CD4-positive, alpha-beta T cell (primary cell): ENCODE data around the gene SLC12A3. TPM values are rescaled to one million over a fixed set of nuclear protein-coding genes. Genes with fewer than 3 reads are reported as not detected.
A peak's percentile ranks its signal among the peaks of the same experiment; 100 is the strongest.

Experiments used
- ATAC-seq: fragments of 200-7000 bp; cut with Tn5 transposase; one replicate; pipeline ENCODE4 v1.10.0; 2022; ENCODE audit warnings: mild to moderate bottlenecking; ENCODE audit not compliant: poor library complexity
- CTCF ChIA-PET: fragments of 350-600 bp; sonication (Branson Sonifier 250); formaldehyde crosslinking; loops from one replicate; lab custom pipeline; 2021; ENCODE audit warnings: antibody characterized with exemption, inconsistent platforms; lab: Charles Lee
- POLR2A ChIA-PET: fragments of 350-600 bp; sonication (Branson Sonifier 250); formaldehyde crosslinking; loops from one replicate; lab custom pipeline; 2021; ENCODE audit warnings: antibody characterized with exemption, inconsistent platforms; lab: Charles Lee
- DNase-seq, 14 experiments: peaks; one replicate each; pipeline ENCODE4 v3.0.0-alpha.2; 2013 to 2020; ENCODE audit warnings: mixed read lengths in 2 of 14
- H3K27ac ChIP-seq, 2 donors: one replicate each; pipeline versions ENCODE4 v1.5.1 to v1.7.0; 2013; ENCODE audit warnings: low read length in 2 of 2, low read depth in 1 of 2, mild to moderate bottlenecking in 1 of 2
- H3K27me3 ChIP-seq, 2 experiments: 1 replicate in 1 of 2; 2 replicates in 1 of 2; pipeline versions ENCODE4 v1.6.1 to v1.7.0; 2013; ENCODE audit warnings: low read length in 2 of 2, control low read depth in 1 of 2, mild to moderate bottlenecking in 1 of 2, moderate library complexity in 1 of 2; ENCODE audit not compliant: insufficient read depth in 2 of 2, control insufficient read depth in 1 of 2
- H3K36me3 ChIP-seq: one replicate; pipeline ENCODE4 v1.6.1; 2013; ENCODE audit warnings: low read length, control low read depth; ENCODE audit not compliant: insufficient read depth
- H3K4me1 ChIP-seq: one replicate; pipeline ENCODE4 v1.6.1; 2013; ENCODE audit warnings: low read length, control low read depth; ENCODE audit not compliant: insufficient read depth
- H3K4me3 ChIP-seq: one replicate; pipeline ENCODE4 v1.5.1; 2013; ENCODE audit warnings: mild to moderate bottlenecking, low read length, moderate library complexity
- H3K9me3 ChIP-seq, 2 experiments: 1 replicate in 1 of 2; 2 replicates in 1 of 2; pipeline versions ENCODE4 v1.6.1 to v1.7.0; 2013; ENCODE audit warnings: low read length in 2 of 2, mild to moderate bottlenecking in 2 of 2, control low read depth in 1 of 2, moderate library complexity in 1 of 2; ENCODE audit not compliant: control insufficient read depth in 1 of 2, insufficient read depth in 1 of 2
- H3K27ac Mint-ChIP-seq: one replicate; pipeline ENCODE4 v1.8.0; 2020; ENCODE audit warnings: mixed read lengths
- H3K27me3 Mint-ChIP-seq: one replicate; pipeline ENCODE4 v1.8.0; 2021; ENCODE audit warnings: mixed read lengths
- H3K36me3 Mint-ChIP-seq: one replicate; pipeline ENCODE4 v1.8.0; 2021; ENCODE audit warnings: low read depth, mixed read lengths
- H3K4me1 Mint-ChIP-seq: one replicate; pipeline ENCODE4 v1.8.0; 2021; ENCODE audit warnings: low read depth, mixed read lengths
- H3K4me3 Mint-ChIP-seq: one replicate; pipeline ENCODE4 v1.8.0; 2020; ENCODE audit warnings: mild to moderate bottlenecking, mixed read lengths
- H3K9me3 Mint-ChIP-seq: one replicate; pipeline ENCODE4 v1.8.0; 2020; ENCODE audit warnings: mixed read lengths
- intact Hi-C, 2 experiments: fragments of 100-400 bp; cut with DNase I in 1 of 2; cut with micrococcal nuclease in 1 of 2; formaldehyde crosslinking; loops; one replicate each; pipeline versions ENCODE4 v1.15.1 to v1.9.0; 2023 to 2025; cut with DNase I, micrococcal nuclease
- total RNA-seq, 174 experiments: library from RNA in 2 of 174; stranded (reverse) in 2 of 174; gene quantifications; one replicate each; pipeline ENCODE4 v1.2.3 and lab custom pipeline; 2021 to 2026
- TF ChIP-seq, protein P1 (sequence below): fragments of 200-600 bp; IDR thresholded peaks from one replicate; pipeline ENCODE4 v1.8.0; 2022; ENCODE audit warnings: antibody characterized with exemption, mild to moderate bottlenecking

SLC12A3 gene
- total RNA-seq, 2 experiments from 2014 or later, result not detected

DNA sequence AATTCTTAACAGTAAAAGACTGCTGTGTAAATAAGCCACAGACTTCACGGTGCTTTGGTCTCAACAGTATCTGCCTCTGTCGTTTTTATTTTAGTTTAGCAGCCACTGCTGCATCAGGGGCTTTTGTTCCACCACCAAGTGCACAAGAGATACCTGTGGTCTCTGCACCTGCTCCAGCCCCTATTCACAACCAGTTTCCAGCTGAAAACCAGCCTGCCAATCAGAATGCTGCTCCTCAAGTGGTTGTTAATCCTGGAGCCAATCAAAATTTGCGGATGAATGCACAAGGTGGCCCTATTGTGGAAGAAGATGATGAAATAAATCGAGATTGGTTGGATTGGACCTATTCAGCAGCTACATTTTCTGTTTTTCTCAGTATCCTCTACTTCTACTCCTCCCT is 74.8 kb downstream of the SLC12A3 start:
- Mint-ChIP-seq H3K4me1 (peaks cover 46% of the 10 kb centered on the region), H3K27ac (peak overlapping the region; percentile 80), H3K9me3 (no peaks in the 10 kb centered on the region), H3K27me3 (no peaks in the 10 kb centered on the region), H3K36me3 (peaks cover 97% of the 10 kb centered on the region), H3K4me3 (no peak overlapping the region)
- Histone ChIP-seq H3K4me3 (no peak overlapping the region), H3K4me1 (peaks cover 30% of the 10 kb centered on the region), H3K9me3 (no peaks in the 10 kb centered on the region), H3K27ac (no peak overlapping the region), H3K36me3 (peaks cover 96% of the 10 kb centered on the region), H3K27me3 (no peaks in the 10 kb centered on the region)
- ChIA-PET POLR2A (interaction anchor here (1.2 kb wide), 1 partner anchor 8 kb away, joined by 4 read pairs; the partner anchor contains the start of gene HERPUD1), CTCF (no interaction called here)
- TF ChIP-seq, protein P1, sequence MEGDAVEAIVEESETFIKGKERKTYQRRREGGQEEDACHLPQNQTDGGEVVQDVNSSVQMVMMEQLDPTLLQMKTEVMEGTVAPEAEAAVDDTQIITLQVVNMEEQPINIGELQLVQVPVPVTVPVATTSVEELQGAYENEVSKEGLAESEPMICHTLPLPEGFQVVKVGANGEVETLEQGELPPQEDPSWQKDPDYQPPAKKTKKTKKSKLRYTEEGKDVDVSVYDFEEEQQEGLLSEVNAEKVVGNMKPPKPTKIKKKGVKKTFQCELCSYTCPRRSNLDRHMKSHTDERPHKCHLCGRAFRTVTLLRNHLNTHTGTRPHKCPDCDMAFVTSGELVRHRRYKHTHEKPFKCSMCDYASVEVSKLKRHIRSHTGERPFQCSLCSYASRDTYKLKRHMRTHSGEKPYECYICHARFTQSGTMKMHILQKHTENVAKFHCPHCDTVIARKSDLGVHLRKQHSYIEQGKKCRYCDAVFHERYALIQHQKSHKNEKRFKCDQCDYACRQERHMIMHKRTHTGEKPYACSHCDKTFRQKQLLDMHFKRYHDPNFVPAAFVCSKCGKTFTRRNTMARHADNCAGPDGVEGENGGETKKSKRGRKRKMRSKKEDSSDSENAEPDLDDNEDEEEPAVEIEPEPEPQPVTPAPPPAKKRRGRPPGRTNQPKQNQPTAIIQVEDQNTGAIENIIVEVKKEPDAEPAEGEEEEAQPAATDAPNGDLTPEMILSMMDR, result no peak
- DNase-seq (no peak), ATAC-seq (no peak)
- intact Hi-C loops, result loop anchor here in 1 of 2 experiments (10.0 kb wide), 4 partner anchors 215 to 795 kb away; partner anchors contain the start of genes KATNB1, POLR2C, PSME3IP1 and RSPRY1

DNA sequence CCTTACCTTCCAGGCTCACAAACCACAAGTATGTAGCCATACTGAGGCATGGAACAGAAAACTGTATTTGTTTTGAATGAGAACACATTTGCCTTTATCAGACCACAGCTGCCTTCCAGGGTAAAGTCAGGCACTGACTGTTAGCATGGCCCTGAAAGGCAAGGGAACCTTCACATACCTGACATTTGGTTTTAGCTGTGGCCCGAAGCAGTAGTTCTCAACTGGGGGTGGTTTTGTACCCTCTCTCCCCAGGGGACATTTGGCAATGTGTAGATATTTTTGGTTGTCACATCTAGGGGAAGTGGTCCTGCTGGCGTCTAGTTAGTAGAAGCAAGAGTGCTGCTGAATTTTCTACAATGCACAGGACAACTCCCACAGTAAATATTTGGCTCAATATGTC is 76.1 kb downstream of the SLC12A3 start:
- ATAC-seq (no peak), DNase-seq (no peak)
- H3K36me3 ChIP-seq, result peaks cover 94% of the 10 kb centered on the region
- intact Hi-C loops, result no loop called here
- H3K4me3 ChIP-seq, result no peak overlapping the region
- Mint-ChIP-seq H3K9me3 (no peaks in the 10 kb centered on the region), H3K27ac (no peak overlapping the region), H3K27me3 (no peaks in the 10 kb centered on the region), H3K4me3 (no peak overlapping the region), H3K4me1 (peaks cover 34% of the 10 kb centered on the region), H3K36me3 (peaks cover 88% of the 10 kb centered on the region)
- ChIA-PET POLR2A (interaction anchor here (0.7 to 7.5 kb wide), 4 partner anchors 8 to 100 kb away, joined by 3 to 51 read pairs (median 3); partner anchors contain the start of gene HERPUD1), CTCF (no interaction called here)
- TF ChIP-seq, protein P1, result no peak
- H3K27me3 ChIP-seq, result no peaks in the 10 kb centered on the region
- H3K4me1 ChIP-seq, result peaks cover 22% of the 10 kb centered on the region
- H3K9me3 ChIP-seq, result no peaks in the 10 kb centered on the region
- no peak overlapping the region for H3K27ac ChIP-seq

DNA sequence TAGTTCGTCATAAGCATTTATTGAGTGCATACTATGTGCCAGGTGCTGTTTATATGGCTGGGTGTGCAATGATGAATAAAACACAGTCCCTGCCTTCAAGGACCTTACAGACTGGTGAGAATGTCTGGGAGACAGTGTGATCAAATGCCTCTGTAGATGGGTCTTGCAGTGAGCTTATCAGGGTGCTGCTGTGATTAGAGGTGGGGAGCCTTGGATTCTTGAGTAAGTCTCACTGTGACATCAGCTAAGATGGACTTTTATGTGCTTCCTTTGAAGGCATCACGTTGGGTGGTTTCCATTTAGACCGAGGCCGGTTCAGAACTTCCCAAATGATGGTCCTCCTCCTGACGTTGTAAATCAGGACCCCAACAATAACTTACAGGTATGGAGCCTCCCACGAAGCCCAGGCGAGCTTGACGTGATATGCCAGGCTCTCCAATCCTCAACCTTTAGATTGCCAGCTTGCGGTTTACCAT is 76.9 kb downstream of the SLC12A3 start:
- Histone ChIP-seq H3K9me3 (no peaks in the 10 kb centered on the region), H3K27me3 (no peaks in the 10 kb centered on the region), H3K27ac (no peak overlapping the region), H3K36me3 (peaks cover 87% of the 10 kb centered on the region), H3K4me3 (no peak overlapping the region), H3K4me1 (peaks cover 22% of the 10 kb centered on the region)
- Mint-ChIP-seq H3K9me3 (no peaks in the 10 kb centered on the region), H3K27me3 (no peaks in the 10 kb centered on the region), H3K36me3 (peaks cover 83% of the 10 kb centered on the region), H3K4me1 (peaks cover 30% of the 10 kb centered on the region), H3K27ac (no peak overlapping the region), H3K4me3 (no peak overlapping the region)
- DNase-seq, result no peak
- ATAC-seq, result no peak
- TF ChIP-seq, protein P1, result no peak
- POLR2A ChIA-PET, result interaction anchor here (0.9 to 7.5 kb wide), 3 partner anchors 8 to 99 kb away, joined by 3 to 51 read pairs (median 3); partner anchors contain the start of gene HERPUD1
- CTCF ChIA-PET, result no interaction called here
- intact Hi-C loops, result no loop called here
